ES-I3 (cell line): Measurements from ENCODE around the gene NAALADL1.

Experiments used
- H3K36me3 ChIP-seq: 2 replicates; pipeline ENCODE4 v1.6.1; 2013; ENCODE audit warnings: mild to moderate bottlenecking, low read length, control low read depth, moderate library complexity; ENCODE audit not compliant: insufficient read depth
- H3K4me1 ChIP-seq: 2 replicates; pipeline ENCODE4 v1.6.1; 2013; ENCODE audit warnings: mild to moderate bottlenecking, control low read depth, low read length; ENCODE audit not compliant: insufficient read depth
- H3K9ac ChIP-seq: 2 replicates; pipeline ENCODE4 v1.6.1; 2013; ENCODE audit warnings: low read depth, mild to moderate bottlenecking, low read length, moderate library complexity
- H3K9me3 ChIP-seq: 2 replicates; pipeline ENCODE4 v1.6.1; 2013; ENCODE audit warnings: mild to moderate bottlenecking, low read length, moderate library complexity; ENCODE audit not compliant: control insufficient read depth, insufficient read depth

The NAALADL1 gene

DNA sequence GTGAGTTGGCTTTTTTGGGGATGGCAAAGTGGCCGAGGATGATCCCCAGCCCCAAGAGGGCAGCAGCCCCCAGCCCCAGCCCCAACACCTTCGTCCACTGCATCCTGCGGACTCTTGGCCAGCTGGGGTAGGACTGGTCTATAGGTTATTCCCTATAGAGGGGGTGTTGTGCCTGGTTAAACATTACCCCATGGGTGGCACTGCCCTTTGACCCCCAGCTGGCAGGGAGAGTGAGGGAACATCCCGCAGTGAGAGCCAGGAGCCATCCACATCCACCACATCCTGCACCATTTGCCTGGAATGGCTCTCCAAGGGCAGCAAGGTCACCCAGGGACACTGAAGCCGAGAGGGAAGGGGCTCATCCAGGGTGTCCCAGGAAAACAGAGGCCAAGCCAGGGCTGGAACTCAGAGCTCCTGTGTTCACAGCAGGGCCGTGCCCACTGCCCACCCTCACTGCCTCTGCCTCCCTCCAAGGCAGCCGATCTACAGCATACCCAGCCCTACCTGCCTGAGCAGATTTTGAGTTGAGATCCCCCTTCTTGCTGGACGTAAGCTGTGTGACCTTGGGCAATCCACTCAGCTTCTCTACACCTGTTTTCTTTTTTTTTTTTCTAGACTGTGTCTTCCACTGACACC, at the start of gene NAALADL1:
Gene NAALADL1 (minus strand): TSS at position 135 of the 636 bp plus-strand sequence. CDS start 32 bp downstream, at position 103.
- Histone ChIP-seq H3K9ac (no peak within 1 kb of the TSS), H3K9me3 (no peaks in the 10 kb centered on the region), H3K36me3 (no peaks in the 10 kb centered on the region), H3K4me1 (no peaks in the 10 kb centered on the region)

GRCh38 chr11:65107751-65108468, 49.6 kb upstream of the NAALADL1 start:
- Histone ChIP-seq H3K4me1 (no peaks in the 10 kb centered on the region), H3K9me3 (no peaks in the 10 kb centered on the region), H3K9ac (no peak overlapping the region), H3K36me3 (no peaks in the 10 kb centered on the region)

DNA sequence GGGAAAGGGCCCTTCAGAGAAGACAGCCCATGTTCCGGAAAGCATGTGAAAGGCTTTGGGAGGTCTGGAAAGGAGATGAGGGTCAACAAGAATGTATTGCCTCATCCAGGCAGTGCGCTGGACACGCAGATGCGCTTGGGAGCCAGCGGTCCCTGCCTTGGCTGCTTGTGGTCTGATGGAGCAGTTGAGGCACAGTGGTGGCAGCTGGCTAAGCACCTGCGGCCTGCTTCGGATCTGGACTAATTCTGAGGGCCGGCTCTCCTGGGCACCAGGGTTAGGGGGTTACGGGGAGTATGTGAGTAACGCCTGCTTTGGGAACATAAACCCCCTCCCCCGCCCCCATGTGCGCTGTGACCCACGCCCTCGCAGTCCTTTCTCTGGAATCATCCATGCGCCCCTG, 48.7 kb upstream of the NAALADL1 start:
- Histone ChIP-seq H3K9ac (no peak overlapping the region), H3K4me1 (no peaks in the 10 kb centered on the region), H3K36me3 (no peaks in the 10 kb centered on the region), H3K9me3 (no peaks in the 10 kb centered on the region)

GRCh38 chr11:65104628-65105027, 46.3 kb upstream of the NAALADL1 start:
- Histone ChIP-seq H3K36me3 (no peaks in the 10 kb centered on the region), H3K9me3 (no peaks in the 10 kb centered on the region), H3K9ac (no peak overlapping the region), H3K4me1 (no peaks in the 10 kb centered on the region)

DNA sequence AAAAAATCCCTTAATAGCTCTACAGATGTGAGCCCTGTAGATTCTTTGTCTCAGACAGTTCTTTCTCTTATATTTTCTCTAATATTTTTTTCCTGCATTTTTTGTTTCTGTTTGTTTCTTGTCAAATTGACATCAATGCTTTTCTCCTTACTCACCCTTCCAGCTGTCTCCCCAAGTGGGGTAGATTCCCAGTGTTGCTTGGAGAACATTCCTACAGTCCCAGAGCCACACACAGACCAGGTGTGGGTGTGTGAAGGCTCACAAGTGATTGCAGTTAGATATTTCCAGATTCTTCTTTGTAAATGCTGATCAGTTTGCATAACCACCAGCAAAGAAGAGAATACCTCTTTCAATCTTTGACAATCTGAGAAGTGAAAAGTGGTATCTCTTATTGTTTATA, 45.1 kb upstream of the NAALADL1 start:
- Histone ChIP-seq H3K36me3 (no peaks in the 10 kb centered on the region), H3K4me1 (no peaks in the 10 kb centered on the region), H3K9ac (no peak overlapping the region)

GRCh38 chr11:65102142-65103095, 44.1 kb upstream of the NAALADL1 start:
- Histone ChIP-seq H3K4me1 (no peaks in the 10 kb centered on the region), H3K36me3 (no peaks in the 10 kb centered on the region), H3K9me3 (no peaks in the 10 kb centered on the region), H3K9ac (no peak overlapping the region)

More for the DNA sequence above, 45.1 kb upstream of the NAALADL1 start:
- H3K9me3 ChIP-seq, result no peaks in the 10 kb centered on the region

GRCh38 chr11:65100674-65101350, 42.5 kb upstream of the NAALADL1 start:
- H3K36me3 ChIP-seq, result no peaks in the 10 kb centered on the region
- H3K9ac ChIP-seq, result no peak overlapping the region
- 0 out of 2 replicates have a peak, but pooled peaks cover 4% of the 10 kb centered on the region for H3K4me1 ChIP-seq
- no peaks in the 10 kb centered on the region for H3K9me3 ChIP-seq

- 0 out of 2 replicates have a peak, but pooled peaks cover 4% of the 10 kb centered on the region for H3K4me1 ChIP-seq
- H3K36me3 ChIP-seq, result no peaks in the 10 kb centered on the region
- peak overlapping the region; percentile 27; the same call in 1 of the 2 replicates for H3K9ac ChIP-seq
- H3K9me3 ChIP-seq, result no peaks in the 10 kb centered on the region
These were observed 38.6 kb upstream of the NAALADL1 start for GRCh38 chr11:65096926-65097325.

DNA sequence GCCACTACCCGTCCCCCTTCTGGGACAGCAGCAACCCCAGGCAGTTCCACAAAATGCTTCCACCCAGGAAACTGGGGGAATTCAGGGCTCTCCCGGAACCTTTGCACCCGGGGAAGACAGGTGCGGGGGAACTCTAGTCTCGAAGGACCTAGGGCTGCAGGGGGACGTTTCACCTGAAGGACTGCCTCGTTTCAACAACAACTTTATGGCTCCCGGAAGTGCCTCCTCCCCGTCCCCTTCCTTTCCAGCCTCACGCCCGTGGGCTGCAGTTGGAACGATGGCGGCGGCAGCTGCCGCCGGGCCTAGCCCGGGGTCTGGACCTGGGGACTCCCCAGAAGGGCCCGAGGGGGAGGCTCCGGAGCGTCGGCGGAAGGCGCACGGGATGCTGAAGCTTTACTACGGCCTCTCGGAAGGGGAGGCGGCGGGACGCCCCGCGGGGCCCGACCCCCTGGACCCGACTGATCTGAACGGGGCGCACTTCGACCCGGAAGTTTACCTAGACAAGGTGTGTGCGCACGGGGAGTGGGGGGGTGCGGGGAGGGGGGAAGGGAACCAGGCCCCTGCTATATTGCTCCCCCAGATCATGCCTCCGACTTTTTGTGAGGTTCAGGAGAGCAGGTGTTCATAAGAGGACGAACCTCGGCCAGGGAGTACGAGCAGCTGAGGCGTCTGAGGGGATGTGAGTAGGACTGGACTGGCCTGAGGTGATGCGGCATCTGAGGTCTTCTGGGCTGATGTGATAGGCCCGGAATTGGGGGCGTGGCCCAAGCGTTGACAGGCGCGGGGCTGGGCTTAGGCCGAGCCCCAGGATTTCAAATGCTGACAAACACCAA, 37.8 kb upstream of the NAALADL1 start, which contains the start of gene VPS51:
Gene VPS51 (plus strand): TSS at position 241 of the 833 bp plus-strand sequence. CDS start 37 bp downstream, at position 278.
- 0 out of 2 replicates have a peak, but pooled peaks cover 4% of the 10 kb centered on the region for H3K4me1 ChIP-seq
- no peaks in the 10 kb centered on the region for H3K9me3 ChIP-seq
- H3K9ac ChIP-seq, result peak within 1 kb of the TSS; percentile 92
- no peaks in the 10 kb centered on the region for H3K36me3 ChIP-seq

GRCh38 chr11:65095427-65095826, 37.1 kb upstream of the NAALADL1 start:
- H3K4me1 ChIP-seq, result 0 out of 2 replicates have a peak, but pooled peaks cover 4% of the 10 kb centered on the region
- H3K9me3 ChIP-seq, result no peaks in the 10 kb centered on the region
- peak overlapping the region; percentile 24; the same call in 1 of the 2 replicates for H3K9ac ChIP-seq
- H3K36me3 ChIP-seq, result no peaks in the 10 kb centered on the region

DNA sequence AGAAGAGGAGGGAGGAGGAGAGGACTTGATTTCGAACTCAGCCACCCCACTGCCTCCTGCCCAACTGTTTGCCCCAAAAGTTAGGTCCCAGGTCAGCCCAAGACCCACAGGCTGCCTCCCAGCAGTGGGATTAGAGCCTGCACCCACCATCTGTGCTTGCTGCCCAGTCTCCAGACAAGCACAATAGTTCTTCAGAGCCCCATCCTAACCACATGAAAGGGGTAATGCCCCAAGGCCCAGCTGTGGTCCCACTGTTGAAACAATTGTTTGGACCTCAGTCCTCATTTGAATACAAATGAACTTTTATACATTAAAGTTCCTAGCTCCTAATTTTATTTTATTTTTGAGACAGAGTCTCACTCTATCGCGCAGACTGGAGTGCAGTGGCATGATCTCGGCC, 32.3 kb upstream of the NAALADL1 start:
- H3K4me1 ChIP-seq, result no peaks in the 10 kb centered on the region
- no peaks in the 10 kb centered on the region for H3K9me3 ChIP-seq
- H3K9ac ChIP-seq, result no peak overlapping the region
- H3K36me3 ChIP-seq, result no peaks in the 10 kb centered on the region

- Histone ChIP-seq H3K4me1 (no peaks in the 10 kb centered on the region), H3K9ac (no peak overlapping the region), H3K9me3 (no peaks in the 10 kb centered on the region), H3K36me3 (no peaks in the 10 kb centered on the region)
These were observed 31.3 kb upstream of the NAALADL1 start for GRCh38 chr11:65089621-65090020.

DNA sequence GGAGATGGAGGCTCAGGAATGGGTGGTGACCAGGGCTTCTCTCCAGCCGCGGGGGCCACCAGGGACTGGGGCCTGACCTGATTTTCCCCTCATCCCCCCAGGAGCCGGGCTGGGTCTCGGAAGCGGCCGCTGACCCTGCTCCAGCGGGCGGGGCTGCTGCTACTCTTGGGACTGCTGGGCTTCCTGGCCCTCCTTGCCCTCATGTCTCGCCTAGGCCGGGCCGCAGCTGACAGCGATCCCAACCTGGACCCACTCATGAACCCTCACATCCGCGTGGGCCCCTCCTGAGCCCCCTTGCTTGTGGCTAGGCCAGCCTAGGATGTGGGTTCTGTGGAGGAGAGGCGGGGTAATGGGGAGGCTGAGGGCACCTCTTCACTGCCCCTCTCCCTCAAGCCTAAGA, 29.5 kb upstream of the NAALADL1 start:
- Histone ChIP-seq H3K4me1 (0 out of 2 replicates have a peak, but pooled peaks cover 3% of the 10 kb centered on the region), H3K9ac (no peak overlapping the region), H3K36me3 (no peaks in the 10 kb centered on the region), H3K9me3 (no peaks in the 10 kb centered on the region)
